NCI-H2029 (cell line): ENCODE results near the gene M1AP.

Experiments
- DNase-seq: peaks from one replicate; lab custom pipeline; 2025; lab: John Stamatoyannopoulos, UW

Gene M1AP, protein sequence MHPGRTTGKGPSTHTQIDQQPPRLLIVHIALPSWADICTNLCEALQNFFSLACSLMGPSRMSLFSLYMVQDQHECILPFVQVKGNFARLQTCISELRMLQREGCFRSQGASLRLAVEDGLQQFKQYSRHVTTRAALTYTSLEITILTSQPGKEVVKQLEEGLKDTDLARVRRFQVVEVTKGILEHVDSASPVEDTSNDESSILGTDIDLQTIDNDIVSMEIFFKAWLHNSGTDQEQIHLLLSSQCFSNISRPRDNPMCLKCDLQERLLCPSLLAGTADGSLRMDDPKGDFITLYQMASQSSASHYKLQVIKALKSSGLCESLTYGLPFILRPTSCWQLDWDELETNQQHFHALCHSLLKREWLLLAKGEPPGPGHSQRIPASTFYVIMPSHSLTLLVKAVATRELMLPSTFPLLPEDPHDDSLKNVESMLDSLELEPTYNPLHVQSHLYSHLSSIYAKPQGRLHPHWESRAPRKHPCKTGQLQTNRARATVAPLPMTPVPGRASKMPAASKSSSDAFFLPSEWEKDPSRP

DNA sequence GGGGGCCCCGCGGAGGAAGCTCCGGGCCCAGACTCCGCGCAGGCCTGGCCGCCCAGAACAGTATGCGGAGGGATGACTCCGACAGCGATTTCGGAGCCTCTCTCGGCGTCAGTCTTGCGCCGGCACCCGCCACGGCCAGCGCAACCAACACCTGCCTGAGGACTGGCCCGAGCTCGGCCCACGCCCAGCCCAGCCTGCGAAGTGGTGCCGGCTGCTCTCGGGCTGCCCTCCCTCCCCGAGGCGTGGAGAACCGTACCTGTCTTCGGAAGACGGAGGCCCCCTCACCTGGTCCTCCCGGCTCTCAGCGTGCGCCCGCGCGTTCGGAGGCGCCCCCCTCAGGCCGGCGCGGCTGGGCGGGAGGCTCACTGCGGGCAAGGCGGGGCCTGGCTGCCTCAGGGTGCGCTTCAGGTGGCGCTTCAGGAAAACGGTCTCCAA, at the start of gene M1AP:
M1AP (minus strand) TSS at position 322 of the 435 bp plus-strand sequence. CDS start 8,055 bp downstream, outside the sequence.
- DNase-seq: no peak

DNA sequence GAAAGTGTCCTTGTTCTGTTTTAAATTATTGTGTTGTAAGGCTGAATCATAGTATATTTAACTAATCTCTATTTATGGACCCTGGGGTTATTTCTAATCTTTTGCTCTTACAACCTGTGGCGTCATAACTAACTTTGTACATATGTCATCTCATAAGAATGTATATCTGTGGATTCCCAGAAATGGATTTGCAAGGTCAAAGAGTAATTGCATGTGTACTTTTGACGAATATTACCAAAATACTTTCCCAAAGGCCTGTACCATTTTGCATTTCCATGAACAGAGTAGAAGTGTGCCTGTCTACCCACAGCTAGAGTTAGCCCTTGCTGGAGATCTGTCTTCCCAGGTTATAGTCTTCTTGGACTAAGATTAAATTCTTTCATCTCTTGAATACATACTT, 48.7 kb upstream of the M1AP start:
- DNase-seq: no peak

DNA sequence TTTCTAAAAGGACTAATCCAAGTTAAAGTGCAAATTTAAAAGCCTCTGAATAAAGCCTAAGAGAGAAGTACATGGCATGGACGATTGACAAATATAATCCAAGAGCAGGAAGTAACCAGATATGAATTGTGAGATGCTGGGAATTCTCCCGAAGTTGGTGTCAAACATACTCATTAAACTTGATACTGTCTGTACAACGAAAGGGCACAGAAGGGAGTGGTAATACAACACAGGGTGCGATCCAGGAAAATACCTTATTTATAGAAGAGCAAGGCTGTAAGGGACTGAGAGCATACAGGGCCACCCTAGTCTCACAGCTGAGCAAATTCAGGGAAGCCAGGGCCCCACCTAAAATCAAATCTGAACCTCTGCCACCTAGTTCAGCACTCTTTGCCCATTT, 47.5 kb upstream of the M1AP start:
- no peak for DNase-seq

DNA sequence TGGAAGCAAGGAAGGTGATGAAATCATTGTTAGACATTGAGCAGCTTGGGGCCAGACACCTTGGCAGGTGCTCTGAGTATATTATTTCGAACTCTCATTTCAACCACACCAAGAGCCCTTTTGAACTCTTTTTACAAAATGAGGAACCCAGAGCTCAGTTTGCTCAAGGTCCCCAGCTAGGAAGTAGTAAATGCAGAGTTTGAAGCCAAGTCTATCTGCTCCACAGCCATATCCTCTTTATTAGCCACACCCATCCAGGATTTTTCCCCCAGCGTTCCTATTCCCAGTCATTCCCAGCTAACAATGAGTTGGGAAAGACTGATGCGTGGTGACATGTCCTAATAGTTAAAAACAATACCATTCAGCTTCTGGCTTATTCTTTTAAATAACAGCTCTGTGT, 46.2 kb upstream of the M1AP start:
- no peak for DNase-seq

DNA sequence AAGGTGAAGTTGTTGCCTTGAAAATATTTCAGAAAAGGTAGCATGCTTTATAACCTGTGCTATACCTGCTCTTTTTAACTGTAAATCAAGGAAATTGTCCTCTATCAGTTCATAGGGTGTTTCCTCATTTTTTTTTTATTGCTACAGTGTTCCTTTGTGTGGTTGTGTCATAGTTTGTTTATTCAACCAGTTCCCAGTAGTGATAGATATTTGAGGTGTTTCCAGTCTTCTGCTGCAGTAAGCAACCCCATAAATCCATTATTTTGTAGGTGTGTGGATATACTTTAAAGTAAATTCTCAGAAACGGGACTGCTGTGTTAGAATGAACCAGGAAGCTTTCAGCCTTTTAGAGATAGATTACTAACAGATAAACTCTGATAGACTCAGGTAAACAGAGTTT, 45.5 kb upstream of the M1AP start:
- DNase-seq: no peak

DNA sequence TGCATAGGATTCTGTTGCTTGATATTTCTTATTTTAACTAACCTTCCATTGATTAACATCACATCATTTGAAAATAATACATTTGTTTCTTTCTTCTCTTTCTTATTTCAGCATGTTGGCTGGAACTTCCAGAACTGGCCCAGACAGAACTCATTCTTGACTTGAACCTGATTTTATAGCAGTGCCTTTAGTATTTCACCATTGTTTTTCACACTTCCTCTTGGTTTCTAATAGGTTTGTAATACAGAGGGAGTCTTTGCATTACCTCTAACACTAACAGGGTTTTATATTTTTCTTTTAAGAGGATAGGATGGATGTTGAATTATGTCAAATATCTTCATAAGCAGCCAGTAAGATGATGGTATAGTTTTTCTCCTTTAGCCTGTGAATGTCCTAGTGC, 45.1 kb upstream of the M1AP start:
- DNase-seq: no peak

DNA sequence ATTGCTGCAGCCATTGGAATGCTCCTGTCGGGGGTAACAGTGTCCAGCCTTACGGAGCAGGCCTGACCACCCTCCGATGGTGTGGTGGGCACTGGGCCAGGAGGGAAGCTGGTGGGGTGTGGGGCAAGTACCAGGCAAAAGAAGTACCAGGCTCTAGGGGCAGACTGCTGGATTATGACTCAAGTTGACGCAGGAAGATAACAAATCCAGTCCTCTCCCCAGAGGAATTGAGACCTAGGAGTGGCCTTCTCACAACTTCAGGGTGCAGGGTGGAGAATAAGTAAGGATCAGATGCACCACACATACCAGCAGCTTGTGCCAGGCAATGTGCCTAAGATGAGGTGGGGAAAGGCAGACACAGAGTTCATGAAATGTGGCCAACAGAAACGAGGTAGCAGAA, 43.8 kb upstream of the M1AP start:
- DNase-seq: no peak

DNA sequence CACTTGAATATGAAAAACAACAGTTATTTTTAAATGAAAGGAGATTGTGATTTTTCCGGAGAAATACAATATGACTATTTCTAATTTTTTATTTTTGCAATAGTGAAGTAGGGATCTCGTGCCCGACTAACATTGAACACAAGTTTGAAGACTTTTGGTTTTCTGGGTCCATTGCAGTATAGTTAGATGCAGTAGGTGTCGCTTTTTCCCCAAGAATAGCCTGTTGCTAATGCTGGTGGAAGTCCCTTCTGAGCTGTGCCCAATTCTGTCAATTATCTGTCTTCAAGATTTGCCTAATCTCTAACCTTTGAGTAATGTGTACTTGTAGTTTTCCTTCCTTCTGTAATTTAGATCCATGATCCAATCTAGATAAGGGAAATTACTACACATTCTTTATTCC, 42.4 kb upstream of the M1AP start:
- DNase-seq: no peak

DNA sequence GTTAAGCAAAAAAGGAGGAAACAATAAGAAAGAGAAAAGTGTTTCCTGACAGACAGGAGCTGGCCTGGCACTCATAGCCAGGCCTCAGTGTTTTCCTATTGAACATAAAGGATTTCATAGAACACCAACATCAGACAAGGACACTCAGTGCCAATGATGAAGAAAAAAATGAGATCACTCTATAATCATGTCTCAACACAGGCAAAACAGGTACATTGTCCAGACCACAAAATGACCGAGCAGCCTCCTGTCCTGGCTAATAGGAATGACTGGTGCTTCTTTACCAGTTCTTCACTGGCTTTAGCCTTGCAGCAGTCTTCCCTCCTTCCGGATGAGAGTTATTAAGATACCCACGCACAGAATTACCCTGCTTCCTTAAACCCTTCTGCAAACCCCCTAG, 41.5 kb upstream of the M1AP start:
- DNase-seq: no peak

DNA sequence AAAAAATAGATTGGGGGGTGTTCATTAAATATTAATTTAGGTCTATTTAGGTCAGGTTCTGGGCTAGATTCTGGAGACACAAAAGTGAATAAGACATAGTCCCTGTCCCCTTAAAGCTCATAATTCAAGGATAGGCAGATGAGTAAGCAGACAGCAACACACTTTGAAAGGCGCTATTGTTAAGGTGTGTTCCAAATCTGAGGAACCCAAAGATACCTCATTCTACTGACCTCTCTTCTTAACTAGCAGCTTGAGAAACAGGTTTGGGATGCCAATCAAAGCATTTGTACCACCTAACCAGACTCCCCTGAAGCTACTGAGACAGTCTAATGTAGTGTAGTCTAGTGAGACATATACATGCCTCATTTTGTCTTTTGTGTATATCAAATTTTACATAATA, 40.8 kb upstream of the M1AP start:
- no peak for DNase-seq

DNA sequence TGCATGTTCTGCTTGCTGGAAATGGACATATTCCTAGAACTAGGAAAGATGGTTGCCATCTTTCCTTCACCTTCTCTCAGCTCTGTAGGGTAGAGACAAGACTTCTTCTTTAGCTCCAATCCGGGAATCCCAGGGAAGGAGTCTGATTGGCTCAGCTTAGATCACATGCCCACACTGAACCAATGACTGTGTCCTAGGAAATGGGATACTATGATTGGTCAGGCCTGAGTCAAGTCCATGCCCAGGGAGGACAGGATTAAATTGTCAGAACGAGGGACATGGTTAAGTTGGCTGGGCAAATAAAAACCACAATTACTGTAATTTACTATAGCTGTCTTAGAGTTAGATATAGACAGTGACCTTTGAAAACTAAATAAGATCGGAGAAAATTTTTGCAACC, 37.3 kb upstream of the M1AP start:
- no peak for DNase-seq

DNA sequence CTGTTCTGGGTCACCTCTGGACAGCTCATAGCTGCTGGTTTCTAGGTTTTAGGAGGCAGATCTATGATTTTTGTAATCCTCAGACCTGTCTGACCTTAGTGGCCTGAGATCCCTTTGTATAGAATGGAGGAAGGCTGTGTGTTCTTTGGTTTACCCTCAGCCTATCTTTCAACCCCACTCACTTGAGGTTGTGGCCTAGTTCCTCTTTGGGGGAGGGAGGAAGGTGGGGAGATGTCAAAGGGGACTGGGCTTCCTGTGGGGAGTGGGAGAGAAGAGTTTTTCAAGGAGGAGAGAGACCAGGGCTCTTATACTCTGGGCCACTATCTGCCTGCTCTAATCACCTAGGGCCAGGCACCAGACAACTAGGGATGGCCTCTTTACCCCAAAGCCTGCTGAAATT, 34.4 kb upstream of the M1AP start:
- no peak for DNase-seq

DNA sequence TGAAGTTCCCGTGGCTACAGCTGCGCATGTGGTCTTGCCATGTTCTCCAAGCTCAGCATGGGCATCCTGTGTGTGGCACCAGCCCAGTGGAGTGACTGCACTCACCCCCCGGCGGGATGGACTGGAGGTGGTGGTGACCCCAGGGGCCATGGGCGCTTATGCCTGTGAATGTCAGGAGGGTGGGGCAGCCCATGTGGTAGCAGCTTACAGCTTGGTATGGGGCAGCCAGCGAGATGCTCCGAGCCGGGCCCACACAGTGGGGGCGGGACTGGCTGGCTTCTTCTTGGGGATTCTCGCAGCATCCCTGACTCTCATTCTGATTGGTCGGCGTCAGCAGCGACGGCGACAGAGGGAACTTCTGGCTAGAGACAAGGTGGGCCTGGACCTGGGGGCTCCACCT, 31.5 kb upstream of the M1AP start:
- DNase-seq: no peak

DNA sequence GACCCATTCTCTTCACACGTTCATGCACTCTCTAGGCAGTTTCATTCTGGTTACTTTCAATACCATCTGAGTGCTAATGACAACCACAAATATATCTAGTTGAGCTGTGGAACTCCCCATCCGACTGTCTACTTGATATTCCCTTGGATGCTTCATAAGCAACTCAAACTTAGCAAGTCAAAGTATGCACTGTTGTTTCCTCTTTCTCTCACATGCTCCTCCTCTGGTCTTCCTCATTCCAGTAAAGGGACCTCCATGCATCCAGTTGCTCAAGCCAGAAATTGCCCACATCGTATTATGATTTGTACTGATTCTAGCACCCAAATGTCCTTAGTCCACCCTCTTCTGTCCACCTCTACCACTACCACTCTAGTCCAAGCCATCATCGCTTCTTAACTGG, 28.2 kb upstream of the M1AP start:
- no peak for DNase-seq

DNA sequence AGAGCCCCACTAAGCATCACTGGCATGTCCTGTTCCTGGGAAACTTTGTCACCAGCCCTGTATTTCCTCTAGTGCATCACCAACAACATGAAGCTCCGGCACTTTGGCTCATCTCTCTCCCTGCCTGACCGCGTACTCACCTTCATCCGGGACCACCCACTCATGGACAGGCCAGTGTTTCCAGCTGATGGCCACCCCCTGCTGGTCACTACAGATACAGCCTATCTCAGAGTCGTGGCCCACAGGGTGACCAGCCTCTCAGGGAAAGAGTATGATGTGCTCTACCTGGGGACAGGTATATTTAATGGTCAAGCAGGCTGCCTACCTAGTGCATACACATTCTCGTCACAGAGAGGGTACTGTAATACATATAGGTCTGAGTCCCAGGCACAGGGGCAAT, 27.0 kb upstream of the M1AP start:
- no peak for DNase-seq

DNA sequence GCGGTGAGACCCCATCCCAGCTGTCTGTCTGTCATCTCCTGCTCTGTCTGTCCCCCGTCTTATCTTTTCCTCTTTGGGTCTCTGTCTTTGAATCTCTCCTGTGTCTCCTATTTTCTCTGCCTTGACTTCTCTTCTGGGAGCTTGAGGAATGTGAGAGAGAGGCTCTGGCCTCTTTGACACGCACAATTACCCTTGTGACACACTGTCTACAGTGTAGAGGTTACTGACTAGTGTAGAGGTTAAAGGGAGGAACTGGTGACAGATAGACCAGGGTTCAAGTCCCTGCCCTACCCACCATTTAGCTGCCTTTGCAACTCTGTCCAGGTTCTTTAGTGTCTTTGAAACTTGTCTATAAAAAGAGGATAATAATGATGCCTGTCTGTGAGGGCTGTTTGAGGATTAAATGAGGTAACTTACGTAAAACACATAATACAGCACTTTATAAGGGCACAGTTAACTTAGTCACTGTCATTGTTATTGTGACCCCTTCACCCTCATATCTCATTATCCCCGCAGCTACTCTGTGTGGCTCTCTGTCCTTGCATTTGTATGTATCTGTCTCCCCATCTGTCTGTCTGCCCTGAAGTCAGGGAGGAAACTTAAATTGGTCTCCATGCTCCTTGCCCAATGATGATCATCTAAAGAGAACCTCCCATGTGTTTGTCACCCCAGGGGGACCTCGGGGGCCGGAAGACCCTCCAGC, 25.8 kb upstream of the M1AP start:
- DNase-seq: no peak

DNA sequence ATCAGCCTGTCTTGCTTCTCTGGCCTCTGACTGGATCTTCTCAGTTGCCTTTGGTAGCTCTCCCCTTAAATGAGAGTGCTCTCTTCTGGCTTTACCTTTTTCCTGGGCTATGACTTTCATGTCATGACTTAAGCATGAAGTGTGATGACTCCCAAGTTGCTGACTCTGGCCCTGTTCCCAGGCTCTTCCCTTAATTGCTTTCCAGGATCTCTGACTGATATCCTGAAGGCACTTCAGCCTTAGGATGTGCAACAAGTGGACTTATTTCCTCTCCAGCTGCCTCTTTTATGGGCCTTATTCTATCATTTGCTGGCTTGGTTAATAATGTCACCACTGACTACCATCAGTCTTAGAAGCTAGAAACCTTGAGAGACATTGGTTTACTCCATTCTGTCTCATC, 23.3 kb upstream of the M1AP start:
- no peak for DNase-seq

DNA sequence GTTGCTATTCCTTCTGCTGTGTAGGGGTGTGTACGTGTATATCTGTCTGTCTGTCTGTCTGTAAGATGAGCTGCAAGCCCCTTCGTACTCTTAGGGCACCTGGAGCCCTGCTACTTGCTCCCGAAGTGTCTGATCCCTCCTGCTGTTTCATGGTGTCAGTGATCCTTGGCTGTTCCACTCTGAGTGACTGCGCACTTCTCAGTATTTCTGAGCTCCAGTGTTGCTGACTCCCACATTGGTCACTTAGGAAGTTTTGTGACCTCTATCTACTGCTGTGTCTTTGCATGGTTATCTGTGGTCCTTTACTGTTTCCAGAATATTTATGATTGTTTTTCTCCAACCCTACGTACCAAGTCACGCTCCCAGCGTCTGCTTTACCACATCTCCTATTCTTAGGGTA, 22.1 kb upstream of the M1AP start:
- no peak for DNase-seq

DNA sequence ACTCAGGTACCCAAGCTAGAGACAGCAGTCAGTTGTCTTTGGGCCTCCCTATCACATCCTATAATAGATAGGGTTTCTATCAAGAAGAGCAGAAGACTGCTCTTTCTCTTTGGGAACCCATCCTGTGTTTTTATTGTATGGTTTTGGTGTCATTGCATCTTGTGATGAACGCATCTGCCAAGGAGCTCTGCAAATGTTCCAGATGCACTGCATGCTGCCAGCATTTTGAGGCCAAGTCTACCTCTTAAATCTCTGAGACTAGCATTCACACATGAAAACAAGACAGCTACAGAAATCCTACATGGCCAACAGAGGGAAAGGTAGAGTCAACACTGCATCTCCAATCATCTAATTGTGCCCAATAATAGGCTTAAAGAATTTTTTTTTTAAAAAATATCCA, 20.0 kb upstream of the M1AP start:
- DNase-seq: no peak

DNA sequence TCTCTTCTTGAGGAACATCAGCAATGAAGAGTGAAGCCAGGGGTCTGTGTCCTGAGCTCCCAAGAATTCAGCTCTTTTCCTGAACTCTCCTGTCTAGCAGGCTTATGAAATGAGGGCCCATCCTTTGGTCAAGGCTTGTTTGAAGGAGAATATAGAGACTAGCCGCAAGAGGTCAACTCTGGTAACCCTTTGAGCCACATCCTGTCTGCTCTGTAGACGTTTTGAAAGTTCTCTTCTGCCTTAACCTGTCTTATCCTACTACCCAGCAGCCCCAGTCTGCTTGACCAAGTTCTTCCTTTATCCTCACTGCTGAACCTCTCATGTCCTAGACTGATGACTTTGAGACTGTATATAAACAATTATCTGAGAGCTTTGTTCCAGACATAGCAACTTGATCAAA, 11.3 kb upstream of the M1AP start:
- no peak for DNase-seq

DNA sequence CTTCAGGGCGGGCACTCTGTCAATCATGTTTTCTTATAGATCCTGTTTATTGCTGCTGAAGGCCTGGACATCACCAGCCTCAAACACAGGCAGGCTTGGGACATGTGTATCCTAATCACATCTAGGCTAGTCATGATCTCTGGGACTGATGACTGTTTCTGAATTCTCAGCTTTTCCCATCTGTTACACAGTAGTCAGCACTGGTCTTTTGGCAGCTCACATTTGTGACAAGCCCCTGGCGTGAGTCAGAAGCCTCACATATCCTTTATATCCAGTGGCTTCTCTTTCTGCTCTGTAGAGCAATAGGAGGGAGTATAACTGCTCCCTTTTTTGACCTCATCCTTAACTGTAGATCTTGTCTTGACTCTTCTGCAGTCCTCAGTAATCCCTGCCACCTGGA, 10.4 kb upstream of the M1AP start:
- DNase-seq: no peak

DNA sequence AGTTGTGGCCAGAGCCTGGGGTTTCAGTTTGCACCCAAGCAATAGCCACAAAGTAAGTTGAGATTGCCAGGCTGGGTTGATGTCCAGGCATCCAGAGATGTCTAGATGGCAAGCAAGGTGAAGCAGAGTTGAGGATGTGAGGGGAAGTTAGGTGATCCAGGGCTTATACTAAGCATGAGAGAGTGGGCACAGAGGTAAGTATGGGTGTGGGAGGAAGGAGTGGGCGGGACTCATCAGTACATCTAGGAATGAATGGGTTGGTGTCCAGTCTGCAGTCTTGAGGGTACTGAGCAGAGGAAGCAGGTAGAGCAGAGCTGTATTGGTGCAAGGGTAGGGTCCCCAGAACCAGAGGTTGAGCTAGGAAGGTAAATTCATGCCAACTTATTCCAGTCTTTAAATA, 7.4 kb upstream of the M1AP start:
- DNase-seq: no peak
